ENCODE results near the gene RAB6A.

GRCh38 chr11:73664877-73665276, 96.0 kb downstream of the RAB6A start:
- TF ChIP-seq CTCF (IDR thresholded peaks at IDR 0.05; ENCODE audit: low read depth, low read length, poor library complexity, severe bottlenecking) (no peak), EZH2phosphoT487 (IDR thresholded peaks at IDR 0.05; ENCODE audit: borderline replicate concordance, low read length) (no peak)
